GM12873 (cell line): ENCODE results near the gene FEV.

Source experiments
- TF ChIP-seq, protein P1 (sequence below): IDR thresholded peaks from 2 replicates; pipeline ENCODE4 v1.5.1; 2012; ENCODE audit warnings: low read depth, mild to moderate bottlenecking, moderate library complexity, low read length, control low read depth; ENCODE audit not compliant: insufficient read depth; ENCODE audit errors: missing control alignments

The FEV gene

DNA sequence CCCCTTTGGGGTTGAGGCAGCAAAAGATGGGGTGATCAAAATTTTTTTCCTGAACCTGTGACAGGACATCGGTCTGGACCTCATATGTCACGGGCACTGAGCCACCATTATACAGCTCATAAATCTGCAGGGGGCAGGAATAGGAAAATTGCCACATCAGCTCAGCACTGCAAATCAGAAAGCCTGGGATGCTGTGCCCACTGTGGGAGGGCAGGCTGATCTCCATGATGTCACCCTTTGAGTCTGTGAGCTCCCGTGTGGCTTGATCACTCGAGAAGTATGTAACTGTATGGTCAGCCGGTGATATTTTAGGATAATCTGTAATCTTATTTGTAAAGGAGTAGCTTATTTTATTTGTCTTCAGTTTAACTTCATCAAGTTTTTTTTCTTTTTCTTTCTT, 25.9 kb upstream of the FEV start:
- TF ChIP-seq, protein P1, sequence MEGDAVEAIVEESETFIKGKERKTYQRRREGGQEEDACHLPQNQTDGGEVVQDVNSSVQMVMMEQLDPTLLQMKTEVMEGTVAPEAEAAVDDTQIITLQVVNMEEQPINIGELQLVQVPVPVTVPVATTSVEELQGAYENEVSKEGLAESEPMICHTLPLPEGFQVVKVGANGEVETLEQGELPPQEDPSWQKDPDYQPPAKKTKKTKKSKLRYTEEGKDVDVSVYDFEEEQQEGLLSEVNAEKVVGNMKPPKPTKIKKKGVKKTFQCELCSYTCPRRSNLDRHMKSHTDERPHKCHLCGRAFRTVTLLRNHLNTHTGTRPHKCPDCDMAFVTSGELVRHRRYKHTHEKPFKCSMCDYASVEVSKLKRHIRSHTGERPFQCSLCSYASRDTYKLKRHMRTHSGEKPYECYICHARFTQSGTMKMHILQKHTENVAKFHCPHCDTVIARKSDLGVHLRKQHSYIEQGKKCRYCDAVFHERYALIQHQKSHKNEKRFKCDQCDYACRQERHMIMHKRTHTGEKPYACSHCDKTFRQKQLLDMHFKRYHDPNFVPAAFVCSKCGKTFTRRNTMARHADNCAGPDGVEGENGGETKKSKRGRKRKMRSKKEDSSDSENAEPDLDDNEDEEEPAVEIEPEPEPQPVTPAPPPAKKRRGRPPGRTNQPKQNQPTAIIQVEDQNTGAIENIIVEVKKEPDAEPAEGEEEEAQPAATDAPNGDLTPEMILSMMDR = no peak

DNA sequence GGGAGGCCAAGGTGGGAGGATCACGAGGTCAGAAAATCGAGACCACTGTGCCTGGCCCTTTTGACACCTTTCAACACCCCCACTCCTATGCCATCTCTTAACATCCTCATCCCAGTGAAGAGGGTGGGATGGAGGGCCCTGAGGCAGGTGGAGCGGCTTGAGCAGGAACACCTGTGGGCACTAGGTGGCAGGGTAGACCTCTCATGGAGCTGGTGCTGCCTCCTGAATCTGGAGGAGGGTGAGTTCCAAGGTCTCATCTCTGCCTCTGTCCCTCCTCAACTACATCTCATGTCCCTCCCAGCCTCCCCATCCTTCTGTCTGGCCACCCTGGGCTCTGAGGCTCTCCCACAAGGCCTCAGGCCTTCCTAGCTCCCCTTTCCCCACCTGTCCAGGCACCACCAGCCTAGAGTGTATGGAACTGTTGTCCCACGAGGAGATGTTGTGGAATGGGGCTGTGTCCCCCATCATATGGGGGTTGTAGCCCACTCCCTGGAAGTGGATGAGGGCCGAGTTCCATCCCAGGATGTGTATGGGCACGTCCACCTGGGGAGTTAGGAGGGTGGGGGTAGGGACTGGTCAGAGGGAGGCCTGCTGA, 25.3 kb upstream of the FEV start:
- TF ChIP-seq, protein P1 = peak; percentile 77

DNA sequence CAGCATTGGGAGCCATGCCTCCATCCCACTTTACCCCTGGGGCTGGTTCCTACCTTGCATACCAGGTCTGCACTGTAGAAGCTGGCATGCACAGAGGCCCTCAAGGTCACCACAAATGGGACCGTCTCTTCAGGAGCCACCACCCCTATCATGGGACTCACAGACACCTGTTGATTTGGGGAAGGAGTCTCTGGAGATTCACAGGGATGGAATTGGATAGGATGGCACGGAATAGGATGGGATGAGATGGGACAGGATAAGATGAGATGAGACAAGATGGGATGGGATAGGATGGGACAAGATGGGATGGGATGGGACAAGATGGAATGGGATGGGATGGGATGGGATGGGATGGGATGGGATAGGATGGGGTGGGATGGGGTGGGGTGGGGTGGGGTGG, 24.3 kb upstream of the FEV start:
- TF ChIP-seq, protein P1 = no peak

DNA sequence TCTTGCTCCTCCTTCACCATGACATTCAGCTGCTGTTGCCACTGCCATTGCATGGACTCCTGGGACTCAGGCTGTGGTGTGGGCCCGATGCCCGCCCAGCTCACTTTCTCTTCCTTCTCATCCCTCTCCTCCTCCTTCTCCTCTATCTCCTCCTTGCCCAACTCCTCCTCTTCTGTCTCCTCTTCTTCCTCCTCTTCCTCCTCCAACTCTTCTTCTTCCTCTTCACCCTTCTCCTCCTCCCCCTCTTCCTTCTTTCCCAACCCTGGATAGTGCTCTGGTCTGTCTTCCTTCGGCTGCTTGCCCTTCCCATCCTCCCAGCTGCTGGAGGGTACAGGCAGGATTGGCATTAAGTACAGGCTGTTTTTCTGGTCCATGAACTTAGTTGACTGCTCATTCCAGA, 19.0 kb upstream of the FEV start:
- TF ChIP-seq, protein P1 = no peak

DNA sequence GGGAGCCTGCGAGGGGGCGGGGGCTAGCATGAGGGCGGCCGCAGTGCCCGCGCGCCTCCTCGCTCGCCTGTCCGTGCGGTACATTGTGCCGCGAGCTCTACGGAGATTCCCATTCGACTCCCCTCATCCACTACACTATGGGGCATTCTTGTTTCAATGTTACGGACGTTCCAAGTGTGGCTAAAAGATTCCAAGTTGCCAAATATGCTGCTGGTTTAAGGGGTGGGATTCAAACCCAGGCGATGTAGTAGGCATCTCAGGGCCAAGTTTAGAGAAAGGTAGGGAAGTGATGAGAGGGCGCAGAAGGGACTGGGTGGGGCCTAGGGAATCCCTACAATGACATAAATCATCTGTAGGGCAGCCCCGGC, 18.3 kb upstream of the FEV start:
- TF ChIP-seq, protein P1 = no peak

DNA sequence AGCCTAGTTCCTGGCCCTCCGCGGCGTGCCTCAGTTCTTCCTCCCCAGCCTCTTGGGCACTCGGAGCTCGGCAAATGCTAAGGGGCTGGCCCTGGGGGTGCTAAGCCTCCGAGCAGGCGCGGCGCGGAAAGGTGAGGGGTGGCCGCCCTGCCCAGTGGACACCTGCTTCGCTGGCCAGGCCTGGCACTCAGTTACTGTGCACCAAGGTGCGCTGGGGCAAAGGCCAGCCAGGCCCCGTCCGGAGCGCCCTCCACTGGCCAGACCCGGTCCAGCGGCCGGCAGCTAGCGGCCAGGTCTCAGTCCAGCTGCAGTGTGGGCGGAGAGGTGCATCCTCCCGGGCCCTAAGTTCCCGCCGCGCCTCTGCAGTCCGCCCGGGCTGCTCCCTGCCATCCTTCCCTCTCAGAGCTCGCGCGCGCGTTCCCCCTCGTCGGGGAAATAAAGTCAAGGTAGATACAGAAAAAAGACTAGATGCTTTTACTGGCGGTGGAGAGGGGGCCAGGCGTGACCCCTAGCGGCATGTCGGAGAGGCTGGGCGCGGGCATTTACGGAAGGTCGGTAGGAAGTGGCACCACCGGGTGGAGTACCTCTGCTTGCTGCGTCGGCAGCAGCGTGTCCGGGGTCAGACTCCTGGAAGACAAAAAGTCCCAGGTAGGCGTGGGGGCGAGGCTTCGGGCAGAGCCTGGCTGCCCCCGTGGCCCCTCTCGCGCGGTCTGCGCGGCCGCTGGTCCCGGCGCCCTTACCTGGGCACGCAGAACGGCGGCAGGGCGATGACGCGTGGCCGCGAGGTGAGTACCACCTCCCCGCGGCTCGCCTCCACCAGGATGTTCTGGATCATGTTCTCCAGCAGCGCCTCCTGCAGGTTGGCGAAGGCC, 17.6 kb upstream of the FEV start:
- TF ChIP-seq, protein P1 = peak; percentile 43

DNA sequence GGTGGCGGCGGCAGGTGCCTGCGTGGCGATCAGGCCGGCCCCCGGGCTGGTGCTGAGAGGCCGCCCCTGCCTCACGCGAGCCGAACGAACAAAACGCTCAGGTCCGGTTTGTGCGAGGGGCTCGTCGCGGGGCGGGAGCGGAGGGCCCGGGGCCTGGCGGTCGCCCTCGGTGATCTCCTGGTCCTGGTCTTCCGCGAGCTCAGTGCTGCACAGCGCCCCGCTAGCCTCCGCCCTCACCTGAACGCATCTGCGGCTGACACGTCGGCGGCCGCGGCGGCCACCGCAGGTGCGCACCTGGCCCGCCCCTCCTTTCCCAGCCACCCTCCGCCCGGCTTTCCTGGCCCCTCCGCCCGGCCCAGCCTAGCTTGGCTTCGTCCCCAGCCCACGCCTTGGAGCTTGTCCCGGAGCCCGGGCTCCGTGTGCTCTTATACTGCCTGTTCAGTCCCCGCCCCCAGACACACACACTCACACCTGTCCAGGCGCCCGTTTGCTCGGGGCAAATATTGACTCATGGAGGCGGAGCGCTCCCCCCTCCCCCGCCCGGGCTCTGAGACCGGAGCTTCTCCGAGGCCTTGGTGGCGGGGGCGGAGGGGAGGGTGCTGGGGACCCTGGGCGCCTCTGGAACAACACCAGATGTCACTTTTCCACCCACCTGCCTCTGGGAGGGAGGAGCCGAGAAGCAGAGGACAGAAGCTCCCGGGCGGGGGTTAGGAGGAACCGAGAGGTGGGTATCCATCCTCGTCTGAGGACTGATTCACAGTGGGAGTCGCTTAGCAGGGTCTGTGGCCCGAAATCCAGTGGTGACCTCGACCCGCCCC, 16.8 kb upstream of the FEV start:
- TF ChIP-seq, protein P1 = no peak
